GM21737 (cell line): ENCODE measurements around the gene APOOL.
A peak's percentile ranks its signal among the peaks of the same experiment; 100 is the strongest.
"Not testable (repeated sequence)": the region's sequence is repeated elsewhere in the genome, so short reads cannot be mapped to it uniquely, and the experiment has no call there.

Experiments
- ATAC-seq: cut with Tn5 transposase; IDR thresholded peaks from one replicate; pipeline ENCODE4 v1.9.1; 2021; ENCODE audit warnings: mild to moderate bottlenecking, moderate library complexity; ENCODE audit not compliant: unreplicated experiment

The APOOL gene

GRCh38 chrX:85003655-85004244 lies at the start of gene APOOL:
Gene APOOL, plus strand, starts transcription at chrX:85003877. Its CDS starts 36 bp downstream, at chrX:85003913.
- ATAC-seq: peak; percentile 98

DNA sequence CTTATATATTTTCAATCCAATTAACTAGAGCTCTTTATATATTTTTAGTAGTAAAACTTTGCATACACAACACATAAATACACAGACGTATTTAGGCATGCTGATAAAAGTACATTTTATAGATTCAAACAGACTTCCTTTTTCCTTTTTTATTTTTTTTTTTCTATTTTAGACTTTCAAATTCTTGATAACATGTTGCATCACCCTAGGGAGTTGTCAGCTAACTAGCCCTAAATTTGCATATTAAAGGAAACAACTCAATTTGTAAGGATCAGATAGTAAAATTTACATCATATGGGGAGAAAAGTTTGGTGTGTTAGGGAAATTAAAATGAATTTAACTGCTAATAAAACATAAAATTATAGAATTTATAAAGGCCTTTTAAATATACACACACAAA lies 47.4 kb upstream of the APOOL start:
- ATAC-seq: no peak

DNA sequence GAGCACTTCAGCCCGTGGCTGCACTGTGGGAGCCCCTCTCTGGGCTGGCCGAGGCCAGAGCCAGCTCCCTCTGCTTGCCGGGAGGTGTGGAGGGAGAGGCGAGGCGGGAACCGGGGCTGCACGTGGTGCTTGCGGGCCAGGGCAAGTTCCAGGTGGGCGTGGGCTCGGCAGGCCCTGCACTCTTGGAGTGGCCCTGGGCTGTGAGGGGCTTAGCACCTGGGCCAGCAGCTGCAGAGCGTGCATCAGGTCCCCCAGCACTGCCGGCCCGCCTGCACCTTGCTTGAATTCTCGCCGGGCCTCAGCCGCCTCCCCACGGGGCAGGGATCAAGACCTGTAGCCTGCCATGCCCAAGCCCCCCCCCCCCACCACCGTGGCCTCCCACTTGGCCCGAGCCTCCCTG lies 28.9 kb upstream of the APOOL start:
- ATAC-seq: no peak

DNA sequence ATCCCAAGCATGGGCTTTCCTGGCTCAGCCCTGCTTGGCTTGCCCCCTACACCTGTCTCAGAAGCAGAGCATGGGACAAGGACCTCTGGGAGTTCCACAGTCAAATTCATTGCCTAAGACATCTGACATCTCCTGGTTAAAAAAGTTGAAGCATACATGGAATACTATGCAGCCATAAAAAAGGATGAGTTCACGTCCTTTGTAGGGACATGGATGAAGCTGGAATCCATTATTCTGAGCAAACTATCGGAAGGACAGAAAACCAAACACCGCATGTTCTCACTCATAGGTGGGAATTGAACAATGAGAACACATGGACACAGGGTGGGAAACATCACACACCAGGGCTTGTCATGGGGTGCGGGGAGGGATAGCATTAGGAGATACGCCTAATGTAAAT lies 11.9 kb upstream of the APOOL start:
- ATAC-seq: not testable (repeated sequence)

- ATAC-seq: no peak
These were observed 10.5 kb upstream of the APOOL start for GRCh38 chrX:84993150-84993549.

GRCh38 chrX:85001344-85001743 lies 2.3 kb upstream of the APOOL start:
- no peak for ATAC-seq

DNA sequence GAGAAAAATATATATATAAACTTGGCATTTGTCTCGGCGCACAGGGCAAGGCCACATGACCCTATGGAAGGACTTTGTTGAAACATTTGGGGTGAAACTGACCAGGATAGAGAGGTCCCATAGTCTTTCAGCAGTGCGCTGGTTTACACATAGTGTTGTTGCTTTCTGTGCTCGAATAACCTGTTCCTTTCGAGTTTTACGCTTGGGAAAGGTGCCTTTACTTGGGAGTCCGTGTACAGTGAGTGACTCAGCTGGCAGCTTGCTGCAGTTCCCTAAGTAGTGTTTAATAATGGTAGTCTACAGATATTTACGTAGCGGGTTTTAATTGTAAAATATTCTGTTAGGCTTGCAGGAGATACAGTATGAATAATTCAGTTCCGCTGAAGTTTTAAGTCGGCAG lies 578 bp downstream of the APOOL start:
- no peak for ATAC-seq

- ATAC-seq: no peak
These were observed 8.4 kb downstream of the APOOL start for GRCh38 chrX:85012098-85012497.

DNA sequence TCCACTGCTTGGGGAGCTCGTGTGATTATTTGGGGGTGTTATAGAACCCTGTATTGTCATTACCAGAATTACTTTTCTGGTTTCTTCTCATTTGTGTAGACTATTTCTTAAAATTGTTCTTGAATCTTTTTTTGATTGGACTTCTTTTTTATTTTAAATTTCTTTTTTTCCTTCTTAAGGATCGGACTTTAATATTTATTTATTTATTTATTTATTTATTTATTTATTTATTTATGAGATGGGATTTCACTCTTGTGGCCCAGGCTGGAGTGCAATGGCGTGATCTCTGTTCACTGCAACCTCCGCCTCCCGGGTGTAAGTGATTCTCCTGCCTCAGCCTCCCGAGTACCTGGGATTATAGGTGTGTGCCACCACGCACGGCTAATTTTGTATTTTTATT lies 11.7 kb downstream of the APOOL start:
- not testable (repeated sequence) for ATAC-seq

- no peak for ATAC-seq
These were observed 14.0 kb downstream of the APOOL start for GRCh38 chrX:85017721-85018120.

GRCh38 chrX:85018471-85018870 lies 14.8 kb downstream of the APOOL start:
- no peak for ATAC-seq

- ATAC-seq: no peak
These were observed 16.5 kb downstream of the APOOL start for GRCh38 chrX:85020216-85020615.

GRCh38 chrX:85024044-85024443 lies 20.4 kb downstream of the APOOL start:
- no peak for ATAC-seq

DNA sequence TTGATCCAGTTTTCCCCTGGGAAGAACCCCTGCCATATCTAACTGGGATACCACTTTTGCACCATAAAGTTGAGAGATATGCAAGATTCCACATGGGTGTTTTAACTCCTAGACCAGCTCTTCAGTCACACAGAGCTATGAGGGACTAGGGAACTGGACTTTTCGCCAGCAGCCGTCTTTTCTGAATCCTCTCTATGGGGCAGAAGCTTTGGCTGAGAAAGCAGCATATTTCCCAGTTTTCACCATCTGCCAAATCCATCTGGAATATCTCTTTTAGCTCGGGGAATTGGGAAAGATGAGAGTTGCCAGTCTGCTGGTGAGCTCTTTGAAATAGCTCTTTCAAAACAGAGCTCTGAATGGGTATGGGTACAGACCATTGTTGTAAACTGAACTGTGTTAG lies 20.9 kb downstream of the APOOL start:
- ATAC-seq: no peak

DNA sequence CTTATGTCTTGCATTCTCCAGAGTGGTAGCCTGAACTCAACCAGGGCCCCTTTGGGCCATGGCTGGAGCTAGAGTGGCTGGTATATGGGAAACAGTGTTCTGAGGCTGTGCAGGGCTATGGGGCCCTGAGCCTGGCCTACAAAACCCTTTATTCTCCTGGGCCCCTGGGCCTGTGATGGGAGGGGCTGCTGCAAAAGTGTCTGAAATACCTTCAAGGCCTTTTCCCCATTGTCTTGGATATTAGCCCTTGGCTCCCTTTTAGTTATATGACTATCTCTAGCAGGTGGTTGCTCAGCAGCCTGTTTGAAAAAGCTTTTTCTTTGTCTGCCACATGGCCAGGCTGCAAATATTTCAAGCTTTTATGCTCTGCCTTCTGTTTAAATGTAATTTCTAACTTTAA lies 22.5 kb downstream of the APOOL start:
- no peak for ATAC-seq

DNA sequence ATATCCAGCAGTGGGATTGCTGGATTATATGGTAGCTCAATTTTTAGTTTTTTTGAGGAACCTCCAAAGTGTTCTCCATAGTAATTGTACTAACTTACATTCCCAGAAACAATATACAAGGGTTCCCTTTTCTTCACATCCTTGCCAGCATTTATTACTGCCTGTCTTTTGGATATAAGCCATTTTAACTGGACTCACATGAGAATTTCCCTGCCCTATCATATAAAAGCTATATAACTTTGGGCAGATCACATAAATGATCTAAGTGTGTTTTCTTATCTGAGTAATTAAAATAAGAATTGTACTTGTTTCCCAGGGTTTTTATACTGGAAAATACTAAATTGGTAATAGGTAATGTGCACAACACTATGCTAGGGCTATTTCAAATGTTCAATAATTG lies 25.4 kb downstream of the APOOL start:
- ATAC-seq: no peak

GRCh38 chrX:85031505-85031904 lies 27.8 kb downstream of the APOOL start:
- ATAC-seq: no peak

- ATAC-seq: no peak
These were observed 33.4 kb downstream of the APOOL start for GRCh38 chrX:85037114-85037513.

DNA sequence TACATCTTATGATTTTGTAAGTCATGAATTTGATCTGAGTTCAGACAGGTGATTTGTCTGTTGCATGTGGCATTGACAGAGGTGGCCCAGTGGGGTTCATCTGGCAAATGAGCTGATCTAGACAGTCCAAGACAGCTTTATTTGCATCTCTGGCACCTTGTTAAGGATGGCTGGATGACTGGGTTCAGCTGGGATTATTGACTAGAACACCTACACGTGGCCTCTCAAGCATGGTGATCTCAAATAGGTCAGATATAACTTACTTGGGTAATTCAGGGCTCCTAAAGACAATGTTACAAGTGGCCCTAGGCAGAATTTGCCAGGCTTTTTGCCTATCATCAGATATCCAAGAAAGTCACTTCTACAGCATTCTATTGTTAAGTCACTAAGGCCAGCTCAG lies 48.0 kb downstream of the APOOL start:
- ATAC-seq: no peak

DNA sequence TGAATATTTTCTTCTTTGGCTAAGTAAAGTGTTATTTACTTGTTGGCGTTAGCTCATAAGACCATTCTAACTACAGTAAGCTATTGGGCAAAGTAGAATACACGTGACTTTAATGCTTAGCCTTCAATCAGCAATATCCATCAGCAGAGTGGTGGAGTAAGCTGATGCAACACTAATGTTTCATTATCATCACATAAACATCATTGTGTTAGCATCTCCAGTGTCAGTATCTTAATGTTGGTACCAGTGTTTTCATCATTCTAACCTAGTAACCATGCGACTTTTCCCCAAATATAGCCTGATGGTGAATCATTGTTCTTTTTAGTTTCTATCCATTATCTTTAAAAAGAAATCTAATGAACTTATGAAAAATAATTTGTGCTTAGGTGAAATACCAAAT lies 48.5 kb downstream of the APOOL start:
- no peak for ATAC-seq

- no peak for ATAC-seq
These were observed 49.1 kb downstream of the APOOL start for GRCh38 chrX:85052636-85053343.

- no peak for ATAC-seq
These were observed 62.0 kb downstream of the APOOL start for GRCh38 chrX:85065512-85066198.
